ENCODE results near the gene ENTPD8. TPM values are rescaled to one million over a fixed set of nuclear protein-coding genes. Genes with fewer than 3 reads are reported as not detected.

ENTPD8 gene
- total RNA-seq, 1 experiment from 2014 or later = not detected

GRCh38 chr9:137488906-137489305 lies 47.7 kb upstream of the ENTPD8 start:
- no TSS peak for BruUV-seq (replicated peaks)
- no peaks in the 10 kb centered on the region for H3K27me3 ChIP-seq (ENCODE audit: low read length)
- CTCF ChIA-PET = no interaction called here

DNA sequence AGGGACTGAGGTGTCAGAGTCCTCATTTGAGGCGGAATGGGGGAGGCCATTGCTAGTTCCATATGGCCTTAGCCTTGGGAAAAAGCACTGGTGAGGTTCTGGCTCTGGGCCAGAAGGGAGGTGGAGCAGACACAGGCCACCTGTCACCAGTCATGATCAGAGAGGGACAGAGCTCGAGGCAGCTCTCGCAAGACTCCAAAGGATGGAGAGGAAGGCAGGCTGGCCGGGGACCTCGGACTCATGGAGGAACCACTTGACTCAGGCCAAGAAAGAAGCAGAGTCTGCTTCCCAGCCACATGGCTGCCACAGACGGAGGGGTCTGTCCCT lies 47.1 kb upstream of the ENTPD8 start:
- H3K4me1 ChIP-seq (ENCODE audit: insufficient read depth, low read length) = peaks cover 7% of the 10 kb centered on the region; the same call in 1 of the 2 replicates
- no peak overlapping the region for H3K9ac ChIP-seq (ENCODE audit: low read length)
- no peak overlapping the region for H3K4me2 ChIP-seq (ENCODE audit: low read length)
- H3K27me3 ChIP-seq (ENCODE audit: low read length) = no peaks in the 10 kb centered on the region
- TF ChIP-seq EZH2phosphoT487 (IDR thresholded peaks at IDR 0.05; ENCODE audit: borderline replicate concordance, low read length) (no peak), EZH2 (IDR thresholded peaks at IDR 0.05; ENCODE audit: low read length, unreplicated experiment) (no peak), CTCF (conservative IDR thresholded peaks at IDR 0.05; ENCODE audit: low read depth, low read length) (no peak)
- no peak overlapping the region for H3K27ac ChIP-seq (ENCODE audit: low read length)
- no peak for ATAC-seq
- H3K9me3 ChIP-seq (ENCODE audit: low read length) = no peaks in the 10 kb centered on the region
- no TSS peak for BruUV-seq (replicated peaks)
- no peaks in the 10 kb centered on the region for H3F3A ChIP-seq (ENCODE audit: low read length, unreplicated experiment)
- H4K20me1 ChIP-seq (ENCODE audit: low read length) = no peaks in the 10 kb centered on the region
- no peaks in the 10 kb centered on the region for H3K9me2 ChIP-seq (replicated peaks; ENCODE audit: low read length)
- H3K4me3 ChIP-seq (ENCODE audit: low read length) = no peak overlapping the region
- ChIA-PET POLR2A (ENCODE audit: unreplicated experiment) (no interaction called here), CTCF (no interaction called here)
- no peaks in the 10 kb centered on the region for H3K36me3 ChIP-seq (ENCODE audit: low read depth, low read length)
- no peak for DNase-seq
- intact Hi-C loops (cut with micrococcal nuclease) = no loop called here
- no peak overlapping the region for H2AFZ ChIP-seq (ENCODE audit: low read length)
- H3K79me2 ChIP-seq (ENCODE audit: low read length) = no peaks in the 10 kb centered on the region

More at GRCh38 chr9:137488906-137489305, 47.7 kb upstream of the ENTPD8 start:
- no peak overlapping the region for H2AFZ ChIP-seq (ENCODE audit: low read length)
- H3K9me3 ChIP-seq (ENCODE audit: low read length) = no peaks in the 10 kb centered on the region
- intact Hi-C loops (cut with micrococcal nuclease) = no loop called here
- peaks cover 10% of the 10 kb centered on the region for H3K4me1 ChIP-seq (ENCODE audit: insufficient read depth, low read length)
- H4K20me1 ChIP-seq (ENCODE audit: low read length) = no peaks in the 10 kb centered on the region
- no peaks in the 10 kb centered on the region for H3K36me3 ChIP-seq (ENCODE audit: low read depth, low read length)
- no peak overlapping the region for H3K9ac ChIP-seq (ENCODE audit: low read length)
- no peak overlapping the region for H3K27ac ChIP-seq (ENCODE audit: low read length)
- H3K79me2 ChIP-seq (ENCODE audit: low read length) = no peaks in the 10 kb centered on the region
- ATAC-seq (no peak), DNase-seq (no peak)
- TF ChIP-seq EZH2phosphoT487 (IDR thresholded peaks at IDR 0.05; ENCODE audit: borderline replicate concordance, low read length) (no peak), EZH2 (IDR thresholded peaks at IDR 0.05; ENCODE audit: low read length, unreplicated experiment) (no peak), CTCF (conservative IDR thresholded peaks at IDR 0.05; ENCODE audit: low read depth, low read length) (no peak)
- POLR2A ChIA-PET (ENCODE audit: unreplicated experiment) = no interaction called here
- H3K4me3 ChIP-seq (ENCODE audit: low read length) = no peak overlapping the region
- H3F3A ChIP-seq (ENCODE audit: low read length, unreplicated experiment) = no peaks in the 10 kb centered on the region
- no peaks in the 10 kb centered on the region for H3K9me2 ChIP-seq (replicated peaks; ENCODE audit: low read length)
- no peak overlapping the region for H3K4me2 ChIP-seq (ENCODE audit: low read length)

DNA sequence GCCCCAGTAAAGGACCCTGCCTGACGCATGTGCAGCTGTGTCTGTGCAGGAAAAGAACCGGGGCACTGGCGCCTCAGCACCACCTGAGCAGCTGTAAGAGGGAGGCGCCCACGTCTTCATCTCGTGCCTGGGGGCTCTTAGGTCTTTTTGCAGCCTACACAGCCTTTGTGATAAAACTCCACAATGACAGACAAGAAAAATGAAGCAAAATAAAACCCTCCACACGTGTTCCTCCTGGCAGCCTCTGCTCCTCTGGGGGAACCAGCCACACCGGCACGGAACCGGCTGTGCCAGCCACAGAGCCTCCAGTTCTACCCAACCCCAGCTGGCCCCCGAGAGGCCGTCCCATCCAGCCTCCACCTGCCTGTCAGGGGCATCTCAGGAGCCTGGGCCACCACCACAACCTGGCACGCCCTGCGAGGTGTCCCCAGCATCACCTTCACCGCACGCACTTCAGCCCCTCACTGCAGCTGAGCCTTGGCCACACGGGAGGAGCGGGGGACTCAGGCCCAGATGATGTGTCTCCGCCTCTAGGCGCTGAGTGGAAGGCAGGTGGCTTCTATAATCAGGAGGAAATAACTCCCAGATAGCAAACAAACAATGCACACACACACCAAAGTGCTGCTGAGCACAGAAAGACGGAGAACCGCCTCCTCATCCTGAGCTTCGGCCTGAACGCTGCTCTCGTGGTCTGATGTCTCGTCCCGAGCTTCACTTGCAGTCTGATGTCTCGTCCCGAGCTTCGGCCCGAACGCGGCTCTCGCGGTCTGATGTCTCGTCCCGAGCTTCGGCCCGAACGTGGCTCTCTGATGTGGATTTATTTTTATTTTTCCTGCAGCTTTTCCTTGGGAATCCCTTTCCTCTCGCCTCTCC lies 46.5 kb upstream of the ENTPD8 start:
- POLR2A ChIA-PET (ENCODE audit: unreplicated experiment) = no interaction called here
- no peak for DNase-seq
- Histone ChIP-seq H3K4me2 (ENCODE audit: low read length) (no peak overlapping the region), H3K4me1 (ENCODE audit: insufficient read depth, low read length) (peaks cover 9% of the 10 kb centered on the region), H3K27me3 (ENCODE audit: low read length) (no peaks in the 10 kb centered on the region), H3K4me3 (ENCODE audit: low read length) (no peak overlapping the region), H3F3A (ENCODE audit: low read length, unreplicated experiment) (no peaks in the 10 kb centered on the region), H3K27ac (ENCODE audit: low read length) (no peak overlapping the region), H3K79me2 (ENCODE audit: low read length) (no peaks in the 10 kb centered on the region), H3K36me3 (ENCODE audit: low read depth, low read length) (no peaks in the 10 kb centered on the region), H2AFZ (ENCODE audit: low read length) (no peak overlapping the region), H3K9ac (ENCODE audit: low read length) (no peak overlapping the region), H4K20me1 (ENCODE audit: low read length) (no peaks in the 10 kb centered on the region), H3K9me2 (replicated peaks; ENCODE audit: low read length) (no peaks in the 10 kb centered on the region), H3K9me3 (ENCODE audit: low read length) (no peaks in the 10 kb centered on the region)
- TF ChIP-seq EZH2phosphoT487 (IDR thresholded peaks at IDR 0.05; ENCODE audit: borderline replicate concordance, low read length) = no peak
- no peak for TF ChIP-seq CTCF (conservative IDR thresholded peaks at IDR 0.05; ENCODE audit: low read depth, low read length)
- no peak for TF ChIP-seq EZH2 (IDR thresholded peaks at IDR 0.05; ENCODE audit: low read length, unreplicated experiment)
- no peak for ATAC-seq
- intact Hi-C loops (cut with micrococcal nuclease) = no loop called here
- CTCF ChIA-PET = no interaction called here
- no TSS peak for BruUV-seq (replicated peaks)
